A549 (cell line): ENCODE measurements around the gene ARHGEF10L.

Experiments used
- CBX8 ChIP-seq: fragments of 200-600 bp; sonication (generic); IDR thresholded peaks from 2 replicates; pipeline ENCODE4 v1.6.1; 2016
- EHMT2 ChIP-seq: fragments of 200-600 bp; sonication (generic); IDR thresholded peaks from 2 replicates; pipeline ENCODE4 v1.6.1; 2016; ENCODE audit warnings: antibody characterized with exemption, low read depth, mild to moderate bottlenecking, moderate library complexity
- HDAC2 ChIP-seq: fragments of 200-600 bp; sonication (generic); IDR thresholded peaks from 2 replicates; pipeline ENCODE4 v1.6.1; 2016
- JUNB ChIP-seq: fragments of >200 bp; sonication (Bioruptor Twin); formaldehyde crosslinking; IDR thresholded peaks from 2 replicates; pipeline ENCODE4 v1.6.1; 2016
- NR3C1 ChIP-seq: fragments of >200 bp; sonication (Bioruptor Twin); formaldehyde crosslinking; IDR thresholded peaks from 3 replicates; pipeline ENCODE4 v1.6.1; 2017
- POLR2A ChIP-seq: IDR thresholded peaks from 2 replicates; pipeline ENCODE4 v1.6.1; 2012; ENCODE audit warnings: mild to moderate bottlenecking, low read length
- SMC3 ChIP-seq: fragments of >200 bp; sonication (Bioruptor Twin); formaldehyde crosslinking; IDR thresholded peaks from 3 replicates; pipeline ENCODE4 v1.6.1; 2018; ENCODE audit warnings: inconsistent platforms
- TF ChIP-seq, protein P1 (sequence below): fragments of >200 bp; sonication (Bioruptor Twin); formaldehyde crosslinking; IDR thresholded peaks from 3 replicates; pipeline ENCODE4 v1.5.1; 2016
- TF ChIP-seq, protein P2 (sequence below): fragments of 150-350 bp; IDR thresholded peaks from 2 replicates; pipeline ENCODE4 v1.6.1; 2014; ENCODE audit warnings: low read depth, mild to moderate bottlenecking, low read length
- TF ChIP-seq, protein P3 (sequence below): IDR thresholded peaks from 2 replicates; pipeline ENCODE4 v1.6.1; 2012

DNA sequence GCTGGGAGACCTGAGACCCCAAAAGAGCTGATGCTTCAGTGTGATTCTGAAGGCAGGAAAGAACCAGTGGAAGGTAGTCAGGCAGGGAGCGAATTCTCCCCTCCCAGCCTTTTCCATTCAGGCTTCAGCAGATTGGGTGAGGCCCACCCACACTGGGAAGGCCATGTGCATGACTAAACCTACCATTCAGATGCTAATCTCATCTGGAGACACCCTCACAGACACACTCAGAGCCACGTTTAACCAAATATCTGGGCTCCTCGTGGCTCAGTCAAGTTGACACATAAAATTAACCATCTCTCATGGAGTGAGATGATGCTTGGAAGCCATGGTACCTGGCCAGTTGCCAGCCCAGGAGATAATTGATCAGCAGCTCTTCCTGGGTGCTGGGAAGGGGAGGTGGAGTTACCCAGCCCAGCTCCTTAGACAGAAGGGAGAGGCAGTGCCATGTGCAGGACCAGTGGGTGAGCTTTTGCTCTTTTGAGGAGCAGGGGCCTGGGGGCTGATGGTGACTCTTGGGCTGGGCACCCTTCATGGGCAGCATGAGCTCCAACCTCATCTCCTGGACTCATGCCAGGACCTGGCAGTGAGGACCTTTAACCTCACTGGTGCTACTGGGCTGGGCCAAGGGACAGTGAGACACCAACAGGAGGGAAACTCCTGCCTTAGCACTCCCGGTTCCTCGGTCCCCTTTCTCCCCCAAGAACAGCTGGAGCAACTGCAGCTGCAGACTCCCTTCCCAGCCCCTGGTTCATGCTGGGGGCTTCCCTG, 126.6 kb downstream of the ARHGEF10L start:
- no peak for TF ChIP-seq JUNB
- TF ChIP-seq, protein P1, sequence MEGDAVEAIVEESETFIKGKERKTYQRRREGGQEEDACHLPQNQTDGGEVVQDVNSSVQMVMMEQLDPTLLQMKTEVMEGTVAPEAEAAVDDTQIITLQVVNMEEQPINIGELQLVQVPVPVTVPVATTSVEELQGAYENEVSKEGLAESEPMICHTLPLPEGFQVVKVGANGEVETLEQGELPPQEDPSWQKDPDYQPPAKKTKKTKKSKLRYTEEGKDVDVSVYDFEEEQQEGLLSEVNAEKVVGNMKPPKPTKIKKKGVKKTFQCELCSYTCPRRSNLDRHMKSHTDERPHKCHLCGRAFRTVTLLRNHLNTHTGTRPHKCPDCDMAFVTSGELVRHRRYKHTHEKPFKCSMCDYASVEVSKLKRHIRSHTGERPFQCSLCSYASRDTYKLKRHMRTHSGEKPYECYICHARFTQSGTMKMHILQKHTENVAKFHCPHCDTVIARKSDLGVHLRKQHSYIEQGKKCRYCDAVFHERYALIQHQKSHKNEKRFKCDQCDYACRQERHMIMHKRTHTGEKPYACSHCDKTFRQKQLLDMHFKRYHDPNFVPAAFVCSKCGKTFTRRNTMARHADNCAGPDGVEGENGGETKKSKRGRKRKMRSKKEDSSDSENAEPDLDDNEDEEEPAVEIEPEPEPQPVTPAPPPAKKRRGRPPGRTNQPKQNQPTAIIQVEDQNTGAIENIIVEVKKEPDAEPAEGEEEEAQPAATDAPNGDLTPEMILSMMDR: no peak
- TF ChIP-seq POLR2A: no peak
- no peak for TF ChIP-seq NR3C1
- no peak for TF ChIP-seq SMC3
- TF ChIP-seq, protein P2, sequence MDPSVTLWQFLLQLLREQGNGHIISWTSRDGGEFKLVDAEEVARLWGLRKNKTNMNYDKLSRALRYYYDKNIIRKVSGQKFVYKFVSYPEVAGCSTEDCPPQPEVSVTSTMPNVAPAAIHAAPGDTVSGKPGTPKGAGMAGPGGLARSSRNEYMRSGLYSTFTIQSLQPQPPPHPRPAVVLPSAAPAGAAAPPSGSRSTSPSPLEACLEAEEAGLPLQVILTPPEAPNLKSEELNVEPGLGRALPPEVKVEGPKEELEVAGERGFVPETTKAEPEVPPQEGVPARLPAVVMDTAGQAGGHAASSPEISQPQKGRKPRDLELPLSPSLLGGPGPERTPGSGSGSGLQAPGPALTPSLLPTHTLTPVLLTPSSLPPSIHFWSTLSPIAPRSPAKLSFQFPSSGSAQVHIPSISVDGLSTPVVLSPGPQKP: no peak
- TF ChIP-seq, protein P3, sequence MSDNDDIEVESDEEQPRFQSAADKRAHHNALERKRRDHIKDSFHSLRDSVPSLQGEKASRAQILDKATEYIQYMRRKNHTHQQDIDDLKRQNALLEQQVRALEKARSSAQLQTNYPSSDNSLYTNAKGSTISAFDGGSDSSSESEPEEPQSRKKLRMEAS: no peak
- no peak for TF ChIP-seq EHMT2
- no peak for TF ChIP-seq CBX8
- TF ChIP-seq HDAC2: no peak
